MM.1S (cell line): ENCODE measurements around the gene KDM4B.

Source experiments
- DNase-seq: peaks from one replicate; pipeline ENCODE4 v3.0.0-alpha.2; 2015
- H2AFZ ChIP-seq: fragments of 300-600 bp; sonication (generic); 2 replicates; pipeline ENCODE4 v1.6.0; 2016; ENCODE audit warnings: antibody characterized with exemption, low read length
- H3F3A ChIP-seq: fragments of 300-600 bp; sonication (generic); 2 replicates; pipeline ENCODE4 v1.6.1; 2016; ENCODE audit warnings: mild to moderate bottlenecking, antibody characterized with exemption, low read length, moderate library complexity, mixed read lengths; ENCODE audit not compliant: insufficient read depth
- H3K27ac ChIP-seq: fragments of 300-600 bp; sonication (generic); 2 replicates; pipeline ENCODE4 v1.5.1; 2016; ENCODE audit warnings: mild to moderate bottlenecking, low read length
- H3K27me3 ChIP-seq: fragments of 300-600 bp; sonication (generic); replicated peaks from 2 replicates; pipeline ENCODE4 v1.6.0; 2016; ENCODE audit warnings: low read length; ENCODE audit not compliant: insufficient read depth
- H3K36me3 ChIP-seq: fragments of 300-600 bp; sonication (generic); replicated peaks from 2 replicates; pipeline ENCODE4 v1.6.1; 2016; ENCODE audit warnings: mild to moderate bottlenecking, low read length, mixed read lengths; ENCODE audit not compliant: insufficient read depth
- H3K4me1 ChIP-seq: fragments of 300-600 bp; sonication (generic); 2 replicates; pipeline ENCODE4 v1.6.1; 2016; ENCODE audit warnings: low read length, mixed read lengths
- H3K4me2 ChIP-seq: fragments of 300-600 bp; sonication (generic); 2 replicates; pipeline ENCODE4 v1.6.0; 2016; ENCODE audit warnings: low read depth, low read length
- H3K4me3 ChIP-seq: fragments of 300-600 bp; sonication (generic); 2 replicates; pipeline ENCODE4 v1.5.1; 2016; ENCODE audit warnings: low read length, mixed read lengths
- H3K79me2 ChIP-seq: fragments of 300-600 bp; sonication (generic); 2 replicates; pipeline ENCODE4 v1.6.1; 2016; ENCODE audit warnings: mixed run types, low read length, mixed read lengths
- H3K9ac ChIP-seq: fragments of 300-600 bp; sonication (generic); 2 replicates; pipeline ENCODE4 v1.6.1; 2016; ENCODE audit warnings: low read length, mixed read lengths
- H3K9me2 ChIP-seq: fragments of 300-600 bp; sonication (generic); replicated peaks from 2 replicates; pipeline ENCODE4 v1.6.1; 2016; ENCODE audit warnings: mild to moderate bottlenecking, low read length, mixed read lengths; ENCODE audit not compliant: insufficient read depth
- H3K9me3 ChIP-seq: fragments of 300-600 bp; sonication (generic); replicated peaks from 2 replicates; pipeline ENCODE4 v1.6.1; 2016; ENCODE audit warnings: mild to moderate bottlenecking, low read length, mixed read lengths; ENCODE audit not compliant: insufficient read depth
- H4K20me1 ChIP-seq: fragments of 300-600 bp; sonication (generic); 2 replicates; pipeline ENCODE4 v1.6.1; 2016; ENCODE audit warnings: mild to moderate bottlenecking, low read length, moderate library complexity, mixed read lengths; ENCODE audit not compliant: insufficient read depth
- EZH2 ChIP-seq: fragments of 300-600 bp; sonication (generic); optimal IDR thresholded peaks from 2 replicates; pipeline ENCODE3; 2017; ENCODE audit warnings: low read depth, mild to moderate bottlenecking, antibody characterized with exemption, low read length, mixed read lengths
- EZH2phosphoT487 ChIP-seq: fragments of 300-600 bp; sonication (generic); IDR thresholded peaks from 2 replicates; pipeline ENCODE4 v1.6.1; 2018; ENCODE audit warnings: antibody characterized with exemption, low read length
- TF ChIP-seq, protein P1 (sequence below): fragments of 300-600 bp; sonication (generic); IDR thresholded peaks from 2 replicates; pipeline ENCODE4 v1.5.1; 2016; ENCODE audit warnings: antibody characterized with exemption, low read length, mixed read lengths

The KDM4B gene

DNA sequence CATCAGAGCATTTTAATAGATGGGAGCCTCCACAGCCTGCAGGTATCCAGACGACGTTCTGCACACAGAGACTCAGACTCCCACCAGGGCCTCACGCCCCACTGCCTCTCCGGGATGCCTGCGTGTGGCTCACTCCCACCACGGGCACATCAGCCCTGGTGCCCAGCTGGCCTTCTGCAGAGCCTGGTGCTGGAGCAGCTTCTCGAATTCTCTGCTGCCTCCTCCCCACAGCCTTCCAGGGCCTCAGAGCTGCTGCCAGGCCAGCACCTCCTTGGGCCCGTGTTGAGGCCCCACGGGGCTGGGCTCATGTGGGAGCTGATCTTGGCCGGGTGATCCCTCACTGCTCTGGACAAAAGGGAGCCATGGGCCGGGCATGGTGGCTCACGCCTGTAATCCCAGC lies 90.9 kb downstream of the KDM4B start:
- Histone ChIP-seq H3K9me2 (no peaks in the 10 kb centered on the region), H3K4me1 (no peaks in the 10 kb centered on the region), H3K9ac (no peak overlapping the region), H4K20me1 (no peaks in the 10 kb centered on the region), H3K27me3 (no peaks in the 10 kb centered on the region), H3K9me3 (no peaks in the 10 kb centered on the region), H3K36me3 (no peaks in the 10 kb centered on the region), H3K4me3 (no peak overlapping the region), H3K79me2 (no peaks in the 10 kb centered on the region), H3K27ac (no peak overlapping the region), H3K4me2 (no peak overlapping the region), H2AFZ (no peak overlapping the region), H3F3A (no peaks in the 10 kb centered on the region)
- TF ChIP-seq, protein P1, sequence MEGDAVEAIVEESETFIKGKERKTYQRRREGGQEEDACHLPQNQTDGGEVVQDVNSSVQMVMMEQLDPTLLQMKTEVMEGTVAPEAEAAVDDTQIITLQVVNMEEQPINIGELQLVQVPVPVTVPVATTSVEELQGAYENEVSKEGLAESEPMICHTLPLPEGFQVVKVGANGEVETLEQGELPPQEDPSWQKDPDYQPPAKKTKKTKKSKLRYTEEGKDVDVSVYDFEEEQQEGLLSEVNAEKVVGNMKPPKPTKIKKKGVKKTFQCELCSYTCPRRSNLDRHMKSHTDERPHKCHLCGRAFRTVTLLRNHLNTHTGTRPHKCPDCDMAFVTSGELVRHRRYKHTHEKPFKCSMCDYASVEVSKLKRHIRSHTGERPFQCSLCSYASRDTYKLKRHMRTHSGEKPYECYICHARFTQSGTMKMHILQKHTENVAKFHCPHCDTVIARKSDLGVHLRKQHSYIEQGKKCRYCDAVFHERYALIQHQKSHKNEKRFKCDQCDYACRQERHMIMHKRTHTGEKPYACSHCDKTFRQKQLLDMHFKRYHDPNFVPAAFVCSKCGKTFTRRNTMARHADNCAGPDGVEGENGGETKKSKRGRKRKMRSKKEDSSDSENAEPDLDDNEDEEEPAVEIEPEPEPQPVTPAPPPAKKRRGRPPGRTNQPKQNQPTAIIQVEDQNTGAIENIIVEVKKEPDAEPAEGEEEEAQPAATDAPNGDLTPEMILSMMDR: no peak
- no peak for TF ChIP-seq EZH2
- TF ChIP-seq EZH2phosphoT487: no peak
- DNase-seq: no peak

DNA sequence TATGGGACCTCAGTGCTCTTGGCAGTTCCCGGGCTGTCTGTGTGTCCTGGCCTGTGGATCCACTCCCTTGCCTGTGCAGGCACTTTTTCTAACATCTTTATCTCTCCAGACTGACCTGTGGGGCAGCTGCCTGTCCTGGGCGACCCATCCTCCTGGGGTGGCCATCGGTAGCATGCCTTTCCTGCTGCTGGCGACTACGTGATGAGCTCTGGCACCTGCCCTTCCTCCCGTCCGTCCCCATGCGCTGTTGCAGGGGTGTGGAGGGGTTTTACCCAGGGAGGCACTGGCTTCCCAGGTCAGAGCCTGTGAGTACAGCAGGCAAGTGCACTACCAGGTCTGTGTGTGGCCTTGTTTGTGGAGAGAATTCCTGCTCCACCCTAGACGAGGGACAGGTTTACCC lies 93.3 kb downstream of the KDM4B start:
- DNase-seq: no peak
- no peaks in the 10 kb centered on the region for H4K20me1 ChIP-seq
- no peaks in the 10 kb centered on the region for H3K4me1 ChIP-seq
- H3K27ac ChIP-seq: no peak overlapping the region
- no peaks in the 10 kb centered on the region for H3K27me3 ChIP-seq
- no peak for TF ChIP-seq EZH2
- TF ChIP-seq, protein P1: no peak
- TF ChIP-seq EZH2phosphoT487: no peak
- no peaks in the 10 kb centered on the region for H3K36me3 ChIP-seq
- H2AFZ ChIP-seq: no peak overlapping the region
- no peak overlapping the region for H3K9ac ChIP-seq
- no peak overlapping the region for H3K4me3 ChIP-seq
- no peaks in the 10 kb centered on the region for H3K9me3 ChIP-seq
- H3F3A ChIP-seq: no peaks in the 10 kb centered on the region
- H3K4me2 ChIP-seq: no peak overlapping the region
- no peaks in the 10 kb centered on the region for H3K79me2 ChIP-seq
- H3K9me2 ChIP-seq: no peaks in the 10 kb centered on the region

DNA sequence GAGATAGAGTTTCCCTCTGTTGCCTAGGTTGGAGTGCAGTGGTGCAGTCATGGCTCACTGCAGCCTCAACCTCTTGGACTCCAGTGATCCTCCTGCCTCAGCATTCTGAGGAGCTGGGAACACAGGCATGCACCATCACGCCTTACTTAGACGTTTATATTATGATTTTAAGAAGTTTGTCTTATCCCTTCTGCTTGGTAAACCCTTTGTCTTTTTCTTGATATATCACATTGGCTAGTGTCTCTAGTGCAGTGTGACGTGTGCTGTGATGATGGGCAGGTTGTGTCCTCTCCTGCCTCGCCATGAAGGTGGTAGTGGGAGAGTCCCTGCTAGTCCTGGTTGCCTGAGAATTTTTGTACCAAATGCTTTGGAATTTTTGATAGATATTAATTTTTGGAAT lies 93.9 kb downstream of the KDM4B start:
- H3K4me2 ChIP-seq: no peak overlapping the region
- no peaks in the 10 kb centered on the region for H4K20me1 ChIP-seq
- H3K79me2 ChIP-seq: no peaks in the 10 kb centered on the region
- H3K36me3 ChIP-seq: no peaks in the 10 kb centered on the region
- no peak overlapping the region for H2AFZ ChIP-seq
- no peak overlapping the region for H3K4me3 ChIP-seq
- no peaks in the 10 kb centered on the region for H3K9me3 ChIP-seq
- no peaks in the 10 kb centered on the region for H3K27me3 ChIP-seq
- H3K9me2 ChIP-seq: no peaks in the 10 kb centered on the region
- no peak for DNase-seq
- TF ChIP-seq, protein P1: no peak
- TF ChIP-seq EZH2 (no peak), EZH2phosphoT487 (no peak)
- H3K4me1 ChIP-seq: no peaks in the 10 kb centered on the region
- no peak overlapping the region for H3K9ac ChIP-seq
- H3F3A ChIP-seq: no peaks in the 10 kb centered on the region
- no peak overlapping the region for H3K27ac ChIP-seq
